Measurements from ENCODE around the gene DOC2A. TPM values are rescaled to one million over a fixed set of nuclear protein-coding genes. Genes with fewer than 3 reads are reported as not detected.
A peak's percentile ranks its signal among the peaks of the same experiment; 100 is the strongest.

Gene DOC2A
- total and polyA plus RNA-seq, 9 of the 15 experiments (the other 6 are each of a cell fraction or from before 2014, with no cell fraction given), result 0.03 to 0.38 (median 0.28) TPM; not detected in 1

- TF ChIP-seq ZHX1 (conservative IDR thresholded peaks at IDR 0.05; ENCODE audit: low read length) (no peak; the same call in 1 of the 2 replicates), ZBTB40 (IDR thresholded peaks at IDR 0.05) (peak; percentile 58; the same call in 1 of the 2 replicates), ZBTB40 (CRISPR knock-in tag; IDR thresholded peaks at IDR 0.05) (no peak), SMAD4 (CRISPR knock-in tag; conservative IDR thresholded peaks at IDR 0.05) (peak; percentile 47), ZNF780A (CRISPR knock-in tag; IDR thresholded peaks at IDR 0.05) (no peak), CLOCK (CRISPR knock-in tag; IDR thresholded peaks at IDR 0.05; ENCODE audit: borderline replicate concordance) (no peak), KDM5B (IDR thresholded peaks at IDR 0.05; ENCODE audit: insufficient replicate concordance, low read depth, low read length) (no peak), NFXL1 (CRISPR knock-in tag; IDR thresholded peaks at IDR 0.05) (no peak)
Measured at GRCh38 chr16:30052671-30053372, 42.0 kb upstream of the DOC2A start (continued).
